Activated T-cell treated with anti-CD3 and anti-CD28 coated beads, Interleukin-2, amount 50 U/mL, for 4 hours (primary cell): Measurements from ENCODE around the gene VWC2. TPM values are rescaled to one million over a fixed set of nuclear protein-coding genes. Genes with fewer than 3 reads are reported as not detected.

Source experiments
- ATAC-seq, 2 donors: fragments of 200-7000 bp; cut with Tn5 transposase; one replicate each; pipeline ENCODE4 v1.10.0; 2021
- DNase-seq: peaks from one replicate; pipeline ENCODE4 v3.0.0-alpha.2; 2020
- H3K27me3 Mint-ChIP-seq: one replicate; pipeline ENCODE4 v1.8.0; 2021; ENCODE audit warnings: low read depth, mixed read lengths
- H3K36me3 Mint-ChIP-seq: one replicate; pipeline ENCODE4 v1.8.0; 2022; ENCODE audit warnings: mixed read lengths; ENCODE audit not compliant: insufficient read depth
- H3K4me1 Mint-ChIP-seq: one replicate; pipeline ENCODE4 v1.8.0; 2021; ENCODE audit warnings: low read depth, mixed read lengths
- H3K4me3 Mint-ChIP-seq: one replicate; pipeline ENCODE4 v1.8.0; 2021; ENCODE audit warnings: mild to moderate bottlenecking, moderate library complexity, mixed read lengths
- H3K9me3 Mint-ChIP-seq: one replicate; pipeline ENCODE4 v1.8.0; 2021; ENCODE audit warnings: mixed read lengths
- total RNA-seq, 3 donors: library from RNA; stranded (reverse); gene quantifications; one replicate each; pipeline ENCODE4 v1.2.1, GENCODE V29; 2021

Gene VWC2
- total RNA-seq, 3 donors from 2014 or later: not detected

DNA sequence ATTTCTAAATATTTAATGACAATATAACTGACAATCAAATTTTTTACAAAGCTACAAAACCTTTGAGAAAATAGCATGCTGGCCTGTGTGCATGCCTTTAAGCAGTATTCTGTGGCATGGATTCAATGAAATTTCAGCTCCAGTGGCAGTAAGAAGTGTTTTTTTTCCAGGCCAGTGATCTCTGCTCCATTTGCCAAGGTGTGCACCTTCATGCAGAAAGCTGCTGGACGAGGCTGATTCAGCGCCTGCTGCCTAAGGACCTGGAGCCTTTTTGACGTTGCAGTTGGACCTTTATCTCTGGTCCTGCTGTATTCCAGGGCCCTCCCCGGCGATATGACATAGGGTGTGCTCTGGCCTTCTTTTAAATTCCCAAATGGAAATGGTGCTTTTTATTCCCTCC is 26.6 kb downstream of the VWC2 start:
- ATAC-seq (no peak), DNase-seq (no peak)
- Mint-ChIP-seq H3K36me3 (no peaks in the 10 kb centered on the region), H3K9me3 (no peaks in the 10 kb centered on the region), H3K27me3 (no peaks in the 10 kb centered on the region), H3K4me3 (no peak overlapping the region), H3K4me1 (no peaks in the 10 kb centered on the region)

DNA sequence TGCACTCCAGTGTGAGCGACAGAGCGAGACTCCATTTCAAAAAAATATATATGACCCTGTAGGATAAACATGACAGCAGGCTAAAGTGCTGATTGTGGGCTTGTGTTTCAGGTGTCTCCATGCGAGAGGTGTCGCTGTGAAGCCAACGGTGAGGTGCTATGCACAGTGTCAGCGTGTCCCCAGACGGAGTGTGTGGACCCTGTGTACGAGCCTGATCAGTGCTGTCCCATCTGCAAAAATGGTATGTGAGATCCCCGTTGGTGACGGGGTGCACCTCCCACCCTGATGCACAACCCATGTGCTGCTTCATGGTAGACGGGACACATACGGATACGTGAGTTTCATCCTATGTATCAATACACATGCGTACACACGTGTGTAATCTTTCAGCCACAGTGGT is 29.2 kb downstream of the VWC2 start:
- no peaks in the 10 kb centered on the region for H3K4me1 Mint-ChIP-seq
- no peaks in the 10 kb centered on the region for H3K9me3 Mint-ChIP-seq
- no peaks in the 10 kb centered on the region for H3K36me3 Mint-ChIP-seq
- ATAC-seq (no peak), DNase-seq (no peak)
- H3K27me3 Mint-ChIP-seq: no peaks in the 10 kb centered on the region
- H3K4me3 Mint-ChIP-seq: no peak overlapping the region

DNA sequence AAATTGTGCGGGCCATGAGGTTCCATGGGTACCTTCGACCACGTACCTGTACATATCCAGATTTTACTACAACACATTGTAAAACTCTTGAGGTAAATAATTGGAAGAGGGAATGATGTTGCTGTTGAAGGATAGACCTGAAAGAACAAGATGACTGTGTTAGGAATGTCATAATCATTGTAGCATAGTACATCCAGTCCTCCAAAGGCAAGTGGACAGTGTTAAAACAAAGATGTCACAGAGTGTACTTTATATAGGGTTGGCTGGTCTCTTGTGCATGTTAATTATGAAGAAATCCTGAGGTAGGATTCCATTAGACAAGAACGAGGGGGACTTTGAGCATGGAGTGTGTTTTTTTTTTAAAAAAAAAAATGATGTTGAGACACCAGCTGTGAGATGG is 30.4 kb downstream of the VWC2 start:
- Mint-ChIP-seq H3K4me3 (no peak overlapping the region), H3K4me1 (no peaks in the 10 kb centered on the region), H3K27me3 (no peaks in the 10 kb centered on the region), H3K9me3 (no peaks in the 10 kb centered on the region), H3K36me3 (no peaks in the 10 kb centered on the region)
- ATAC-seq: no peak
- DNase-seq: no peak

DNA sequence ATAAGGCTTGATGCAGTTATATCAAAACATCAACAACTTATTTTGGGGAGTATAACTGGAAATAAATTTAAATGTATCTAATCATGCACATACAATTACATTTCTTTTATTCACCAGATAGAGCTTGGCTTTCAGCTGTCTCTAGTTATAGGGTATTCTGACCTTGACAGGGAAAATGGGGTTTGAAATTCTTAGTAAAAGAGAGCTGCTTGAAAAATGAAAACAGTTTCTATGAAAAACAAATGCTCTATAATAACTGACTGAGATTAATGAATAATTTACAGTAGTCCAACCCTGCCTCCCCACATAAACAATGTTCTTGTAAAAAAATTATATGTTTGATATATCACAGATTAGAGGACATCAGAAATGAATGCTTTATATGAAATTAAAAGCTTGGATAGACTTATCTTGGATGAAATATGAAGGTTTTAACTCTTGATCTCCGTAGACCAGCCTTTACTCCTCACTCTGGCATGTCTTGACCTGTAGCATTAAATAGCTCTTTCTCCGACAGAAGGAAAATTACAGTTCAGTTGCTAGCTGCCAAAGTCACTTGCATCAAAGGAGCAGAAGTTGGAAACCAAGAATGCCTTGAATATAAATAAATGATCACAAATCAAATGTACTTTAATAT is 32.1 kb downstream of the VWC2 start:
- ATAC-seq (no peak), DNase-seq (no peak)
- H3K36me3 Mint-ChIP-seq: no peaks in the 10 kb centered on the region
- no peak overlapping the region for H3K4me3 Mint-ChIP-seq
- H3K9me3 Mint-ChIP-seq: no peaks in the 10 kb centered on the region
- H3K4me1 Mint-ChIP-seq: no peaks in the 10 kb centered on the region
- no peaks in the 10 kb centered on the region for H3K27me3 Mint-ChIP-seq

DNA sequence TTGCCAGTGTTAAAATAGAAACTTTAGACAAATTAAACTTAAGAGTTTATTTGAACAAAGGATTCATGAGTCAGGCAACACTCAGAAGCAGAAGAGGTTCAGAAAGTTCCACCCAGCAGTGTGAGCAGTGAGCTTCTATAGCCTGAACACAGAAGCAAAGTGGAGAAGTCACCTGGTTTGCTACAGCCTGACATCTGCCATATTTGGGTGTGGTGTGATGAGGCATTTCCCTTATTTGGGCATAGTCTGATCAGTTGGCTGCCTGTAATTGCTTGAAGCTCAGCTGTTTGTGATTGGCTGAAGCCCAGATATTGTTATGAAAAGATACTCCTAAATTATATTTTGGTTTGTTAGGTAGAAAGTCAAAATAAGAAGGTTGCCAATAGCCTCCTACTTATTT is 39.1 kb downstream of the VWC2 start:
- Mint-ChIP-seq H3K4me1 (no peaks in the 10 kb centered on the region), H3K4me3 (no peak overlapping the region), H3K36me3 (no peaks in the 10 kb centered on the region), H3K9me3 (peaks cover 3% of the 10 kb centered on the region), H3K27me3 (peaks cover 4% of the 10 kb centered on the region)
- DNase-seq (no peak), ATAC-seq (no peak)

DNA sequence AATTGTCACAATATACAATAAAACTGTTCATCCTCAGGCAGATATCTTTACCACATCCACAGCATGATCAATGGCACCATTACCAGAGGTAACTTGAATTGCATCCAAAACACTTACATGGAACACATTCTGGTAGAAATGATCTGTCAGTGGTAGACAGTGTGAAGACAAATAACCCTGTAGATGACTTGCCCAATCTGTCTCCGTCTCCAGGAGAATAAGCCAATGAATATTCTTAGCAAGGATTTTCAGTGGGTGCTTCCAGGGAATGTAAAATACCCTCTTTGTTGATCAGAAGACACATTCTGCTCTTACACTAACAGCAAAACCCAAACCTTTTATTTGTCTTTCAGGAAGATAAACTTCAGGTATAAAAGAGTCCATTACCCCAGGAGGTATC is 43.8 kb downstream of the VWC2 start:
- no peak for DNase-seq
- no peak overlapping the region for H3K4me3 Mint-ChIP-seq
- no peaks in the 10 kb centered on the region for H3K36me3 Mint-ChIP-seq
- no peaks in the 10 kb centered on the region for H3K4me1 Mint-ChIP-seq
- no peak for ATAC-seq
- H3K9me3 Mint-ChIP-seq: peaks cover 3% of the 10 kb centered on the region
- peaks cover 4% of the 10 kb centered on the region for H3K27me3 Mint-ChIP-seq

DNA sequence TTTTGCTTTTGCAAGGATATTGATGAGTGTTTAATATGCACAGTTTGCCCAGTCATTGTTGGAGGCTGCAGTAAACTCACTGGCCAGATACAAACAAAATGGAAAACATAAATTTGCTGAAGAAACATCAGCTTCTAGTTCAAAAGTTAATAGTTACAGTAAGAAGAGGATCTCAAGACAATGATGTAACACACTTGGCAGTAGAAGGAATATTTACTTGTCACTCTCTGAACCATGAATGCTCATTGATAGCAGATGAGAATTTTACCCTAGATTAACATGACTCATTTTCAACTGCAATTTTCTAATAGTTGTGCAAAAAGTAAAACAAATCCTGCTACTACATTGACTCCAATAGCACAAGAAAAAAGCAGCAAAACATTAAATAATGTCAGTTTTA is 47.7 kb downstream of the VWC2 start:
- ATAC-seq: no peak
- H3K4me1 Mint-ChIP-seq: no peaks in the 10 kb centered on the region
- no peaks in the 10 kb centered on the region for H3K27me3 Mint-ChIP-seq
- H3K36me3 Mint-ChIP-seq: no peaks in the 10 kb centered on the region
- DNase-seq: no peak
- no peak overlapping the region for H3K4me3 Mint-ChIP-seq
- H3K9me3 Mint-ChIP-seq: peaks cover 13% of the 10 kb centered on the region

DNA sequence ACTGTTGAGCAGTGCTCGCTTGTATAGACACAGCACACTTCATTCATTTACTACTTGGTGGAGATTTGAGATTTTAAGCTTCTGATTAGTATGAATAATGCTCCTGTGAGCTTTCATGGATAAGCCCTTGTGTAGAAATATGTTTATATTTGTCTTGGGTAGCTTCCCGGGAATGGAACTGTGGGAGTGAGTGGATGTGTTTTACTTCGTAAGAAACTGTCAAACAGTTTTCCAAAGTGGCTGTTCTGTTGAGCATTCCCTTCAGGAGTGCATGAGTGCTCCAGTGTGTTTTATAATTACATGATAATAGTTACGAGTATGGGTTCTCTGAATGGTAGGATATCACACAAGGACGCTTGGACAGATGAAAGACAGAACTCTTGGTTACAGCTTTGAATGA is 49.4 kb downstream of the VWC2 start:
- Mint-ChIP-seq H3K4me1 (no peaks in the 10 kb centered on the region), H3K36me3 (no peaks in the 10 kb centered on the region), H3K9me3 (peaks cover 13% of the 10 kb centered on the region), H3K27me3 (no peaks in the 10 kb centered on the region), H3K4me3 (no peak overlapping the region)
- no peak for DNase-seq
- ATAC-seq: no peak

DNA sequence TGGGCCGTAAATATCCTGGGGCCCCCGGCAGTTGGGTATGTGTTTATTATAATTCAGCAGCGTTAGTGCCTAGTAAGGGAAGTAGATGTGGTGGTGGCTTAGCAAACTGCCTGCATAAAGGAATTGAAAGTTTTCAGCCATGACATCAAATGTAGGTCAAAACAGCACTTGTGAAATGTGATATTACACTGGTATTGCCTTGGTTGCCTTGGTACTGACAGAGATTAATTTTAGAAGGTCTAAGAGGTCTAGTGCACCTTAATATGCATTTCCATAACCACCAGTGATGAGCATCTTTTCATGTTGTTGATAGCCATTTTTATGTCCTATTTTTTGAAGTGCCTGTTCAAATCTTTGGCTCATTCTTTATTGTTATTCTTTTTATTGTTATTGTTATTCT is 50.1 kb downstream of the VWC2 start:
- Mint-ChIP-seq H3K4me3 (no peak overlapping the region), H3K36me3 (no peaks in the 10 kb centered on the region), H3K9me3 (peaks cover 13% of the 10 kb centered on the region), H3K27me3 (no peaks in the 10 kb centered on the region), H3K4me1 (no peaks in the 10 kb centered on the region)
- ATAC-seq: no peak
- no peak for DNase-seq

DNA sequence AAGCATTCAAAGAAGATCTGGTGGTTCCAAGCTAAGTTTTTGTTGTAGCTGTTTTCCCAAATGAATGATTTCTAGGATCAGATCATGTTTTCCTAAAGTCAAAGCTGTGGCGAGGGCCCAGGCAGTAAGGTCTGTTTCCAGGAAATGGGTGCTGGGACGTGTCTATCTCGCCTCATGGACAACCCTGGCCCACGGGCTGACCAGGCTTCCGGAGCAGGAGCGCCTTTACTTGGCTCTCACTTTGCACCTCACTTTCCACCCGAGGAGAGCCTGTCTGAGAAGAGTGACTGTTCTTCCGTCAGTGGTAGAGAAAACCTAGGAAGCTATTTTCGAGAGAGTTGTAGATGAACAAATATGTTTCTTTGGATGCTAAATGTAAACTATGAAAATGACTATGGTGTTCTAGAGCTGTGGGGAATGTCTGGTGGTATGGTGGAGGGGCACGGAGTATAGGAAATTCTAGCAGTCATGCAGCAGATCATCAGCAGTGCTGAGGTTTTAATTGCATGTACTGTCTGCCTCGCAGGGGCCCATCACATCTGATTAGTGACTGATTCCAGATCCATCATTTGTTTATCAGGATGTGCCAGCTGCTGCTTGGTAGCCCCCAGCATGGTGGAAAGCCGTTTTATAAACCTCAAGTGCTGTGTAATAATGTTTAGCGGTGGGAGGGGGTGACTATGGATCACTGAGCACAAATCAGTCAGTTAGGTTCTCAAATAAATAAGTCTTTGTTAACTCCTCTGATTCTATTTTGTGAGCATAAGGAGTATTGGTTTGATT is 66.6 kb downstream of the VWC2 start:
- ATAC-seq (no peak), DNase-seq (no peak)
- Mint-ChIP-seq H3K36me3 (no peaks in the 10 kb centered on the region), H3K27me3 (peaks cover 4% of the 10 kb centered on the region), H3K4me1 (no peaks in the 10 kb centered on the region), H3K4me3 (no peak overlapping the region), H3K9me3 (no peaks in the 10 kb centered on the region)

DNA sequence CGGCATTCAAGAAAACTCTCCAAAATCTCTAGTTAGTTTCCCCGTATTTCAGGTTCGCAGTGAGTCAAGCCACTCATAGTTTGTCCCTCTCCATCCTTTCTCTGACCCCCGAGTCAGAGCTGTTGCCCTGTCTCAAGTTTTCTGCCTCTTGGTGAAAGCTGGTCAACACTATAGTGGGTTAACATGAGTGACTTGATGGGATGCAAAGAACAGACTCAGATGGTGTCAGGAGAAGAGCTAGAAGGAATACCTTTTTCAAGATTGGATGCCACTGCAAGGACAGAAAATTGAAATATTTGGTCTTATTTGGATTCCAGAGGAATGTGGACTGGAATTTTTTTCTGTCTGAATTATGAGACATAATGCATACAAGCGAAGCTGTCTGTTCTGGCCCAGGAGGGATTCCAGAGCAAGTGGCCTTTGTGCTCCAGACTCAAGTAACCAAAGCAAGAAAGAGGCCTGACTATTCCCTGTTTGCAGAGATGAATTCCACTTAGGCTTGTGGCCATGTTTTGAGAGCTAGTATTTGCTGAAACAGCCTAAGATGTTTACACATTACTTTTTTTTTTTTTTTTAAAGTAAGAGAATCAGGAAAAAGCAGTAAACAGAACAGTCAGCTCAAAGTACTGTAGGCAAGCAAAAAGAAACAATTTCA is 67.4 kb downstream of the VWC2 start:
- Mint-ChIP-seq H3K27me3 (peaks cover 4% of the 10 kb centered on the region), H3K9me3 (no peaks in the 10 kb centered on the region), H3K36me3 (no peaks in the 10 kb centered on the region), H3K4me3 (no peak overlapping the region), H3K4me1 (no peaks in the 10 kb centered on the region)
- no peak for DNase-seq
- ATAC-seq: no peak

DNA sequence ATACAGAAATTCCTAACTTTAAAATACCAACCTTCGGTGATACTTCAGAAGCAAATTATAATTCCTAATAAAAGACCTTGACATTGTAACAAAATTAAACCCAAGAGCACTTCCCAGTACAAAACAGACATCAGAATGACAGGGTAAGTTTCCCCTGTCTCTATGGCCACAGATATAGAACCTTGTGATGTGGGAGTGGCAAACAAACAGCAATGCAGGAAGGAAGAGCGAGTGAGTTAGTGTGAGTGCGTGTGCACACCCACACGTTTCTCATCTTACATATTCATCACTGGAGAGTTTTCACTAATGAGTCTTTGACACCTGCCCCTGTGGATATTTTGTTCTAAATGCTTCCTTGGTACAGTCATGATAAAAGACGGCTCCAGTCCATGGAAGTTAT is 72.2 kb downstream of the VWC2 start:
- DNase-seq (no peak), ATAC-seq (no peak)
- Mint-ChIP-seq H3K4me1 (no peaks in the 10 kb centered on the region), H3K36me3 (no peaks in the 10 kb centered on the region), H3K27me3 (no peaks in the 10 kb centered on the region), H3K9me3 (no peaks in the 10 kb centered on the region), H3K4me3 (no peak overlapping the region)

DNA sequence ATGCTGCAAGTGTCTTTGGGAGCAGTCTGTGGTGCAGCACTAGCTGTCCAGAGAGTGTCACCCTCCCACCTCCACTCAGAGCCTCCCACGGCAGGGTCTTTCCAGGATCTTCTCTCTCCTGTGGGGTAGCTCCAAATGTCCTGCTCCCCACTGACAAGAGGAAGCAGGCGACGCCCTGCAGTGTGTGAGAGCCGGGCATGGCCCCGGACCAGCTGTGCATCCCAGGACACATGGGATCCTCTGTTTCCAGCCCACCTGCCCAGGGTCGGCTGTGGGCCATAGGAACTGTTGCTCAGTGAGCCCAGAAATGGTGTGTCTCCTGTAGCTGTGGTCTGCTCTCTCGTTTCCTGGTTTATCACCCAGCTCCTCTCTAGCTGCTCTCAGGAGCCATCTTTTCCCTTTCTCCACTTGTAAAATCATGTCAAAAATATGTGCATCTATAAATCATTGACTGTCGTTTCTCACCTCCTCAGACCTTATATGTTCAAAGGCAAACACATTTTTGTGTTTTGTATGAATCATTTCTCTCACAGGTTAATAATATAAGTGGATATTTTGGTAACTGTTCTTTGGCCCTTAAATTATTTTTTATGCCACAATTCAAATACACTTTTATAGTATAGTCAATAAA is 74.9 kb downstream of the VWC2 start:
- Mint-ChIP-seq H3K4me1 (no peaks in the 10 kb centered on the region), H3K9me3 (no peaks in the 10 kb centered on the region), H3K27me3 (no peaks in the 10 kb centered on the region), H3K36me3 (no peaks in the 10 kb centered on the region), H3K4me3 (no peak overlapping the region)
- ATAC-seq (no peak), DNase-seq (no peak)

DNA sequence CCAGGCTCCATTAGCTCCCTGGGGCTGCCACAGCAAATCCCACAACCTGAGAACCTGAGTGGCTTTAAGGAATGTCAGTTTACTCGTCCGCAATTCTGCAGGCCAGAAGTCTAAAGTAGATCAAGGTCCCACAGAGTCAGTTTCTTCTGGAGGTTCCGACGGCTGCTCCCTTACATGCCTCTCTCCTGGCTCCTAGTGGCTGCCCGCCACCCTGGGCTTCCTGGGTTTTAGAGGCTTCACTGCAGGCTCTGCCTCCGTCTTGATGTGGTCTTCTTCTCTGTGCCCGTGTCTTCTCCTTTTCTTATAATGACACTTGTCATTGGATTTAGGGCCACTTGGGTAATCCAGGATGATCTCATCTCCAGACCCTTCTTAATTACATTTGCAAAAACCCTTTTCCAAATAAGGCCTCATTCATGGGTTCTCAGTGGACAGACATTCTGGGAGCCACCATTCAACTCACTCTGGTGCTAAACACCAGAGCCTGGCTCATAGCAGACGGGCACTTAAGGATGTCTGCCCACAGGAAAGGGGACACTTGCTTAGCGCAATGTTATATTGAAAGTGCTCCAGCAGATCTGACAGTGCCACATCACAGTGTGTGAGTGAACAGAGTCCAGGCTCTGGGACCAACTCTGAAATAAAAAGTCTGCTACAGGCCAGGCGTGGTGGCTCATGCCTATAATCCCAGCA is 77.6 kb downstream of the VWC2 start:
- Mint-ChIP-seq H3K27me3 (no peaks in the 10 kb centered on the region), H3K4me1 (no peaks in the 10 kb centered on the region), H3K9me3 (no peaks in the 10 kb centered on the region), H3K36me3 (no peaks in the 10 kb centered on the region), H3K4me3 (no peak overlapping the region)
- ATAC-seq (no peak), DNase-seq (no peak)
